Measurements from ENCODE around the gene MSMP. TPM values are rescaled to one million over a fixed set of nuclear protein-coding genes. Genes with fewer than 3 reads are reported as not detected.

MSMP gene
- total and polyA plus RNA-seq, 10 of the 15 experiments (the other 5 are each of a cell fraction or from before 2014, with no cell fraction given): 0.33 to 2.4 (median 0.86) TPM; not detected in 4

DNA sequence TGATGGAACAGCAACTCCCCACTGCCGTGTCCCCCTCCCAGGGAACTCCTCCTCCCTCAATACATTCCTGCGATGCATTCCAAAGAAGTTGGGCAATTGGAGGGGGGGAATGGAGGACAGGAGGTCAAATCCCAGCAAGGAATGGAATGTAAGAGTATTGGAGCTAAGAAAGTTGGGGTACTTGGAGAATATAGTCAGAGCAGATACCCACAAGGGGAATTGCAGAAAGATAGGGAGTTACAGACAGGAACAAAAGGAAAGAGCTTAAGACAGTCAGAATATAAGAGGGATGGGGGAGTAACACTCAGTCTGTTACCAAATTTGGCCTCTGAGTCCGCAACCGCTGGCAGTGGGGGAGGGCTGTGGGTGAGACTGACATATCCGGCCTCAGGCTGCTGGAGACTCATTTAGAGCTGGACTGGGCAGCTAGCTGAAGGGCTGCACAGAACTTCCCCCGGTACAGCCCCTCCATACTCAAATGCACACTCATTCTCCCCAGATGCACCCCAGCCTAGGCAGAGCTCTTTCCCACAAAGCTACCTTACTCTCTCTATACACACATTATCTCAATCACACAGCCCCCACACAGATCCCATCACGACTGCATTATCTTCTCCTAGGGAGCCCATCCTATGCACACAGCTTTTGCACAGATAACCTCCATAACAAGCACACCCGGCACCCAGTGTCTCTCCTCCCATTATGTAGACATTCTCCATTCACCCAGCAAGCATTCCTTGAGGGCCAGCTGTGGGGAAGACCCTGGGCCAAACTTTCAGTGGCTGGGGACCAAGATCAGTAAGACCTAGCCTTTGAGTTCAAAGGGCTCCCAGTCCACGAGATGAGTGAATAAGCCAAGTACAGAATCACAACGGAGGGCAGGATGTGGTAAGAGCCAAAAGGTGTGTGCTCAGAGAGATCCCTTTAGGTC is 25.8 kb downstream of the MSMP start (continued):
- TF ChIP-seq, protein P1, sequence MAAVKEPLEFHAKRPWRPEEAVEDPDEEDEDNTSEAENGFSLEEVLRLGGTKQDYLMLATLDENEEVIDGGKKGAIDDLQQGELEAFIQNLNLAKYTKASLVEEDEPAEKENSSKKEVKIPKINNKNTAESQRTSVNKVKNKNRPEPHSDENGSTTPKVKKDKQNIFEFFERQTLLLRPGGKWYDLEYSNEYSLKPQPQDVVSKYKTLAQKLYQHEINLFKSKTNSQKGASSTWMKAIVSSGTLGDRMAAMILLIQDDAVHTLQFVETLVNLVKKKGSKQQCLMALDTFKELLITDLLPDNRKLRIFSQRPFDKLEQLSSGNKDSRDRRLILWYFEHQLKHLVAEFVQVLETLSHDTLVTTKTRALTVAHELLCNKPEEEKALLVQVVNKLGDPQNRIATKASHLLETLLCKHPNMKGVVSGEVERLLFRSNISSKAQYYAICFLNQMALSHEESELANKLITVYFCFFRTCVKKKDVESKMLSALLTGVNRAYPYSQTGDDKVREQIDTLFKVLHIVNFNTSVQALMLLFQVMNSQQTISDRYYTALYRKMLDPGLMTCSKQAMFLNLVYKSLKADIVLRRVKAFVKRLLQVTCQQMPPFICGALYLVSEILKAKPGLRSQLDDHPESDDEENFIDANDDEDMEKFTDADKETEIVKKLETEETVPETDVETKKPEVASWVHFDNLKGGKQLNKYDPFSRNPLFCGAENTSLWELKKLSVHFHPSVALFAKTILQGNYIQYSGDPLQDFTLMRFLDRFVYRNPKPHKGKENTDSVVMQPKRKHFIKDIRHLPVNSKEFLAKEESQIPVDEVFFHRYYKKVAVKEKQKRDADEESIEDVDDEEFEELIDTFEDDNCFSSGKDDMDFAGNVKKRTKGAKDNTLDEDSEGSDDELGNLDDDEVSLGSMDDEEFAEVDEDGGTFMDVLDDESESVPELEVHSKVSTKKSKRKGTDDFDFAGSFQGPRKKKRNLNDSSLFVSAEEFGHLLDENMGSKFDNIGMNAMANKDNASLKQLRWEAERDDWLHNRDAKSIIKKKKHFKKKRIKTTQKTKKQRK (IDR thresholded peaks at IDR 0.05; ENCODE audit: low read depth, low read length): no peak
- TF ChIP-seq, protein P2, sequence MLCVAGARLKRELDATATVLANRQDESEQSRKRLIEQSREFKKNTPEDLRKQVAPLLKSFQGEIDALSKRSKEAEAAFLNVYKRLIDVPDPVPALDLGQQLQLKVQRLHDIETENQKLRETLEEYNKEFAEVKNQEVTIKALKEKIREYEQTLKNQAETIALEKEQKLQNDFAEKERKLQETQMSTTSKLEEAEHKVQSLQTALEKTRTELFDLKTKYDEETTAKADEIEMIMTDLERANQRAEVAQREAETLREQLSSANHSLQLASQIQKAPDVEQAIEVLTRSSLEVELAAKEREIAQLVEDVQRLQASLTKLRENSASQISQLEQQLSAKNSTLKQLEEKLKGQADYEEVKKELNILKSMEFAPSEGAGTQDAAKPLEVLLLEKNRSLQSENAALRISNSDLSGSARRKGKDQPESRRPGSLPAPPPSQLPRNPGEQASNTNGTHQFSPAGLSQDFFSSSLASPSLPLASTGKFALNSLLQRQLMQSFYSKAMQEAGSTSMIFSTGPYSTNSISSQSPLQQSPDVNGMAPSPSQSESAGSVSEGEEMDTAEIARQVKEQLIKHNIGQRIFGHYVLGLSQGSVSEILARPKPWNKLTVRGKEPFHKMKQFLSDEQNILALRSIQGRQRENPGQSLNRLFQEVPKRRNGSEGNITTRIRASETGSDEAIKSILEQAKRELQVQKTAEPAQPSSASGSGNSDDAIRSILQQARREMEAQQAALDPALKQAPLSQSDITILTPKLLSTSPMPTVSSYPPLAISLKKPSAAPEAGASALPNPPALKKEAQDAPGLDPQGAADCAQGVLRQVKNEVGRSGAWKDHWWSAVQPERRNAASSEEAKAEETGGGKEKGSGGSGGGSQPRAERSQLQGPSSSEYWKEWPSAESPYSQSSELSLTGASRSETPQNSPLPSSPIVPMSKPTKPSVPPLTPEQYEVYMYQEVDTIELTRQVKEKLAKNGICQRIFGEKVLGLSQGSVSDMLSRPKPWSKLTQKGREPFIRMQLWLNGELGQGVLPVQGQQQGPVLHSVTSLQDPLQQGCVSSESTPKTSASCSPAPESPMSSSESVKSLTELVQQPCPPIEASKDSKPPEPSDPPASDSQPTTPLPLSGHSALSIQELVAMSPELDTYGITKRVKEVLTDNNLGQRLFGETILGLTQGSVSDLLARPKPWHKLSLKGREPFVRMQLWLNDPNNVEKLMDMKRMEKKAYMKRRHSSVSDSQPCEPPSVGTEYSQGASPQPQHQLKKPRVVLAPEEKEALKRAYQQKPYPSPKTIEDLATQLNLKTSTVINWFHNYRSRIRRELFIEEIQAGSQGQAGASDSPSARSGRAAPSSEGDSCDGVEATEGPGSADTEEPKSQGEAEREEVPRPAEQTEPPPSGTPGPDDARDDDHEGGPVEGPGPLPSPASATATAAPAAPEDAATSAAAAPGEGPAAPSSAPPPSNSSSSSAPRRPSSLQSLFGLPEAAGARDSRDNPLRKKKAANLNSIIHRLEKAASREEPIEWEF (IDR thresholded peaks at IDR 0.05; ENCODE audit: insufficient replicate concordance, low read depth, low read length): no peak
- TF ChIP-seq TBL1XR1 (IDR thresholded peaks at IDR 0.05; ENCODE audit: low read depth, low read length) (peak; percentile 63; the same call in 1 of the 2 replicates), CHD2 (IDR thresholded peaks at IDR 0.05; ENCODE audit: borderline replicate concordance, low read depth, low read length) (peak; percentile 75; the same call in 1 of the 2 replicates), CBFB (IDR thresholded peaks at IDR 0.05; ENCODE audit: low read depth) (peak; percentile 78), RUNX3 (IDR thresholded peaks at IDR 0.05; ENCODE audit: low read length) (no peak), FOXM1 (IDR thresholded peaks at IDR 0.05; ENCODE audit: low read depth, low read length) (no peak), WRNIP1 (IDR thresholded peaks at IDR 0.05; ENCODE audit: borderline replicate concordance, low read depth, low read length) (peak; percentile 81; the same call in 1 of the 2 replicates), NR2C1 (IDR thresholded peaks at IDR 0.05) (no peak), NFYB (IDR thresholded peaks at IDR 0.05; ENCODE audit: insufficient read depth, low read depth, low read length) (no peak), EGR1 (IDR thresholded peaks at IDR 0.05; ENCODE audit: borderline replicate concordance in 1 of 2, low read depth in 2 of 2, low read length in 2 of 2) (no peak), BACH1 (IDR thresholded peaks at IDR 0.05; ENCODE audit: borderline replicate concordance) (0 out of 2 replicates have a peak, but pooled peaks have one; percentile 23), IRF4 (IDR thresholded peaks at IDR 0.05; ENCODE audit: low read depth, low read length) (peak; percentile 48; the same call in 1 of the 2 replicates), POLR2AphosphoS2 (IDR thresholded peaks at IDR 0.05; ENCODE audit: low read depth, low read length) (0 out of 2 replicates have a peak, but pooled peaks have one; percentile 51), ZNF217 (IDR thresholded peaks at IDR 0.05) (no peak)
- TF ChIP-seq, protein P3, sequence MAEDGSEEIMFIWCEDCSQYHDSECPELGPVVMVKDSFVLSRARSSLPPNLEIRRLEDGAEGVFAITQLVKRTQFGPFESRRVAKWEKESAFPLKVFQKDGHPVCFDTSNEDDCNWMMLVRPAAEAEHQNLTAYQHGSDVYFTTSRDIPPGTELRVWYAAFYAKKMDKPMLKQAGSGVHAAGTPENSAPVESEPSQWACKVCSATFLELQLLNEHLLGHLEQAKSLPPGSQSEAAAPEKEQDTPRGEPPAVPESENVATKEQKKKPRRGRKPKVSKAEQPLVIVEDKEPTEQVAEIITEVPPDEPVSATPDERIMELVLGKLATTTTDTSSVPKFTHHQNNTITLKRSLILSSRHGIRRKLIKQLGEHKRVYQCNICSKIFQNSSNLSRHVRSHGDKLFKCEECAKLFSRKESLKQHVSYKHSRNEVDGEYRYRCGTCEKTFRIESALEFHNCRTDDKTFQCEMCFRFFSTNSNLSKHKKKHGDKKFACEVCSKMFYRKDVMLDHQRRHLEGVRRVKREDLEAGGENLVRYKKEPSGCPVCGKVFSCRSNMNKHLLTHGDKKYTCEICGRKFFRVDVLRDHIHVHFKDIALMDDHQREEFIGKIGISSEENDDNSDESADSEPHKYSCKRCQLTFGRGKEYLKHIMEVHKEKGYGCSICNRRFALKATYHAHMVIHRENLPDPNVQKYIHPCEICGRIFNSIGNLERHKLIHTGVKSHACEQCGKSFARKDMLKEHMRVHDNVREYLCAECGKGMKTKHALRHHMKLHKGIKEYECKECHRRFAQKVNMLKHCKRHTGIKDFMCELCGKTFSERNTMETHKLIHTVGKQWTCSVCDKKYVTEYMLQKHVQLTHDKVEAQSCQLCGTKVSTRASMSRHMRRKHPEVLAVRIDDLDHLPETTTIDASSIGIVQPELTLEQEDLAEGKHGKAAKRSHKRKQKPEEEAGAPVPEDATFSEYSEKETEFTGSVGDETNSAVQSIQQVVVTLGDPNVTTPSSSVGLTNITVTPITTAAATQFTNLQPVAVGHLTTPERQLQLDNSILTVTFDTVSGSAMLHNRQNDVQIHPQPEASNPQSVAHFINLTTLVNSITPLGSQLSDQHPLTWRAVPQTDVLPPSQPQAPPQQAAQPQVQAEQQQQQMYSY (CRISPR knock-in tag; IDR thresholded peaks at IDR 0.05): no peak

Data from GM12878 (cell line).